Smooth muscle cell (in vitro differentiated cells): ENCODE data around the gene DLGAP1. TPM values are rescaled to one million over a fixed set of nuclear protein-coding genes. Genes with fewer than 3 reads are reported as not detected.

Experiments used
- DNase-seq: peaks from one replicate; lab custom pipeline; 2025; ENCODE audit not compliant: unreplicated experiment; lab: John Stamatoyannopoulos, UW
- H2AFZ ChIP-seq: fragments of 200-600 bp; sonication (generic); 2 replicates; pipeline ENCODE4 v1.6.0; 2016; ENCODE audit warnings: antibody characterized with exemption, low read depth, mild to moderate bottlenecking
- H3F3A ChIP-seq: fragments of 200-600 bp; sonication (generic); 2 replicates; pipeline ENCODE4 v1.6.0; 2017; ENCODE audit warnings: antibody characterized with exemption, low read depth
- H3K27ac ChIP-seq: fragments of 200-600 bp; sonication (generic); 2 replicates; pipeline ENCODE4 v1.5.1; 2016; ENCODE audit warnings: low read depth, mild to moderate bottlenecking
- H3K27me3 ChIP-seq: fragments of 200-600 bp; sonication (generic); 2 replicates; pipeline ENCODE4 v1.6.1; 2016; ENCODE audit warnings: low read depth, mild to moderate bottlenecking
- H3K36me3 ChIP-seq: fragments of 200-600 bp; sonication (generic); 2 replicates; pipeline ENCODE4 v1.5.1; 2016; ENCODE audit warnings: low read depth
- H3K4me1 ChIP-seq: fragments of 200-600 bp; sonication (generic); 2 replicates; pipeline ENCODE4 v1.5.1; 2016; ENCODE audit warnings: low read depth
- H3K4me2 ChIP-seq: fragments of 200-600 bp; sonication (generic); 2 replicates; pipeline ENCODE4 v1.6.0; 2016; ENCODE audit warnings: mild to moderate bottlenecking
- H3K4me3 ChIP-seq: fragments of 200-600 bp; sonication (generic); 2 replicates; pipeline ENCODE4 v1.5.1; 2016; ENCODE audit warnings: mild to moderate bottlenecking
- H3K79me2 ChIP-seq: fragments of 200-600 bp; sonication (generic); 2 replicates; pipeline ENCODE4 v1.6.0; 2016; ENCODE audit warnings: low read depth, mild to moderate bottlenecking
- H3K9ac ChIP-seq: fragments of 200-600 bp; sonication (generic); 2 replicates; pipeline ENCODE4 v1.6.0; 2016; ENCODE audit warnings: low read depth
- H3K9me3 ChIP-seq: fragments of 200-600 bp; sonication (generic); replicated peaks from 2 replicates; pipeline ENCODE4 v1.5.1; 2016; ENCODE audit warnings: low read depth
- H4K20me1 ChIP-seq: fragments of 200-600 bp; sonication (generic); 2 replicates; pipeline ENCODE4 v1.6.0; 2016; ENCODE audit warnings: low read depth
- CTCF ChIP-seq: fragments of 200-600 bp; sonication (generic); IDR thresholded peaks from 2 replicates; pipeline ENCODE4 v1.5.1; 2017; ENCODE audit warnings: borderline replicate concordance, mild to moderate bottlenecking, antibody characterized with exemption; ENCODE audit not compliant: insufficient read depth, poor library complexity, severe bottlenecking
- WGBS: methylation state at CpG from one replicate; pipeline ENCODE4 v1.1.7; 2016; ENCODE audit warnings: low lambda C conversion rate; 5-methylcytosine and 5-hydroxymethylcytosine counted together
- polyA plus RNA-seq: library from polyadenylated mRNA; unstranded; fragments of >200 nt; fragmentation: Nextera tagmentation; extraction: Ambion mirVana; gene quantifications from 2 replicates; pipeline ENCODE4 v1.2.1, GENCODE V29; 2016
- total RNA-seq: library from RNA; depleted of rRNA; stranded (reverse); fragments of >200 nt; gene quantifications from 2 replicates; pipeline ENCODE4 v1.2.3, GENCODE V29; 2014

DLGAP1 gene
- total and polyA plus RNA-seq, 2 experiments from 2014 or later, result 2.6 to 11.3 TPM

GRCh38 chr18:3935305-3935704 is 519.8 kb downstream of the DLGAP1 start:
- H3K79me2 ChIP-seq, result no peaks in the 10 kb centered on the region
- H4K20me1 ChIP-seq, result no peaks in the 10 kb centered on the region
- TF ChIP-seq CTCF, result no peak
- H3K4me3 ChIP-seq, result no peak overlapping the region
- no peak overlapping the region for H3K27ac ChIP-seq
- DNase-seq, result no peak
- H3F3A ChIP-seq, result no peaks in the 10 kb centered on the region
- H3K9ac ChIP-seq, result no peak overlapping the region
- H3K27me3 ChIP-seq, result no peaks in the 10 kb centered on the region
- 67% methylated on average over 1 of the region's 1 CpG for WGBS
- peaks cover 13% of the 10 kb centered on the region for H3K4me1 ChIP-seq
- H3K36me3 ChIP-seq, result no peaks in the 10 kb centered on the region
- no peak overlapping the region for H2AFZ ChIP-seq
- no peaks in the 10 kb centered on the region for H3K9me3 ChIP-seq
- no peak overlapping the region for H3K4me2 ChIP-seq

- no peaks in the 10 kb centered on the region for H3K9me3 ChIP-seq
- no peak overlapping the region for H3K4me3 ChIP-seq
- H3K36me3 ChIP-seq, result no peaks in the 10 kb centered on the region
- 55% methylated on average over 4 of the region's 4 CpGs for WGBS
- no peaks in the 10 kb centered on the region for H4K20me1 ChIP-seq
- H2AFZ ChIP-seq, result no peak overlapping the region
- no peaks in the 10 kb centered on the region for H3K27me3 ChIP-seq
- H3K9ac ChIP-seq, result no peak overlapping the region
- DNase-seq, result no peak
- no peak overlapping the region for H3K4me2 ChIP-seq
- TF ChIP-seq CTCF, result no peak
- no peak overlapping the region for H3K27ac ChIP-seq
- no peaks in the 10 kb centered on the region for H3F3A ChIP-seq
- H3K79me2 ChIP-seq, result no peaks in the 10 kb centered on the region
- peaks cover 13% of the 10 kb centered on the region for H3K4me1 ChIP-seq
Observed at GRCh38 chr18:3932276-3932675, 522.8 kb downstream of the DLGAP1 start.

GRCh38 chr18:3931542-3932112 is 523.5 kb downstream of the DLGAP1 start:
- Histone ChIP-seq H3F3A (no peaks in the 10 kb centered on the region), H3K4me3 (no peak overlapping the region), H3K4me1 (peaks cover 13% of the 10 kb centered on the region), H3K4me2 (no peak overlapping the region), H3K9me3 (no peaks in the 10 kb centered on the region), H3K27ac (no peak overlapping the region), H4K20me1 (no peaks in the 10 kb centered on the region), H3K79me2 (no peaks in the 10 kb centered on the region), H3K36me3 (no peaks in the 10 kb centered on the region), H2AFZ (no peak overlapping the region), H3K27me3 (no peaks in the 10 kb centered on the region), H3K9ac (no peak overlapping the region)
- DNase-seq, result no peak
- TF ChIP-seq CTCF, result no peak
- 97% methylated on average over 4 of the region's 4 CpGs for WGBS

- no peaks in the 10 kb centered on the region for H3K27me3 ChIP-seq
- H3K9ac ChIP-seq, result no peak overlapping the region
- H3K36me3 ChIP-seq, result no peaks in the 10 kb centered on the region
- no peaks in the 10 kb centered on the region for H3K79me2 ChIP-seq
- H4K20me1 ChIP-seq, result no peaks in the 10 kb centered on the region
- no peaks in the 10 kb centered on the region for H3K9me3 ChIP-seq
- TF ChIP-seq CTCF, result no peak
- no peak overlapping the region for H3K27ac ChIP-seq
- no peak for DNase-seq
- no peak overlapping the region for H2AFZ ChIP-seq
- 96% methylated on average over 6 of the region's 6 CpGs for WGBS
- H3K4me2 ChIP-seq, result no peak overlapping the region
- H3K4me1 ChIP-seq, result peaks cover 13% of the 10 kb centered on the region
- H3K4me3 ChIP-seq, result no peak overlapping the region
- no peaks in the 10 kb centered on the region for H3F3A ChIP-seq
Observed at GRCh38 chr18:3931013-3931315, 524.1 kb downstream of the DLGAP1 start.
